Smooth muscle cell (in vitro differentiated cells): ENCODE data around the gene FRMD4A. TPM values are rescaled to one million over a fixed set of nuclear protein-coding genes. Genes with fewer than 3 reads are reported as not detected.
A peak's percentile ranks its signal among the peaks of the same experiment; 100 is the strongest.

Source experiments
- DNase-seq: peaks from one replicate; lab custom pipeline; 2025; ENCODE audit not compliant: unreplicated experiment; lab: John Stamatoyannopoulos, UW
- H2AFZ ChIP-seq: fragments of 200-600 bp; sonication (generic); 2 replicates; pipeline ENCODE4 v1.6.0; 2016; ENCODE audit warnings: antibody characterized with exemption, low read depth, mild to moderate bottlenecking
- H3F3A ChIP-seq: fragments of 200-600 bp; sonication (generic); 2 replicates; pipeline ENCODE4 v1.6.0; 2017; ENCODE audit warnings: antibody characterized with exemption, low read depth
- H3K27ac ChIP-seq: fragments of 200-600 bp; sonication (generic); 2 replicates; pipeline ENCODE4 v1.5.1; 2016; ENCODE audit warnings: low read depth, mild to moderate bottlenecking
- H3K27me3 ChIP-seq: fragments of 200-600 bp; sonication (generic); 2 replicates; pipeline ENCODE4 v1.6.1; 2016; ENCODE audit warnings: low read depth, mild to moderate bottlenecking
- H3K36me3 ChIP-seq: fragments of 200-600 bp; sonication (generic); 2 replicates; pipeline ENCODE4 v1.5.1; 2016; ENCODE audit warnings: low read depth
- H3K4me1 ChIP-seq: fragments of 200-600 bp; sonication (generic); 2 replicates; pipeline ENCODE4 v1.5.1; 2016; ENCODE audit warnings: low read depth
- H3K4me2 ChIP-seq: fragments of 200-600 bp; sonication (generic); 2 replicates; pipeline ENCODE4 v1.6.0; 2016; ENCODE audit warnings: mild to moderate bottlenecking
- H3K4me3 ChIP-seq: fragments of 200-600 bp; sonication (generic); 2 replicates; pipeline ENCODE4 v1.5.1; 2016; ENCODE audit warnings: mild to moderate bottlenecking
- H3K79me2 ChIP-seq: fragments of 200-600 bp; sonication (generic); 2 replicates; pipeline ENCODE4 v1.6.0; 2016; ENCODE audit warnings: low read depth, mild to moderate bottlenecking
- H3K9ac ChIP-seq: fragments of 200-600 bp; sonication (generic); 2 replicates; pipeline ENCODE4 v1.6.0; 2016; ENCODE audit warnings: low read depth
- H3K9me3 ChIP-seq: fragments of 200-600 bp; sonication (generic); replicated peaks from 2 replicates; pipeline ENCODE4 v1.5.1; 2016; ENCODE audit warnings: low read depth
- H4K20me1 ChIP-seq: fragments of 200-600 bp; sonication (generic); 2 replicates; pipeline ENCODE4 v1.6.0; 2016; ENCODE audit warnings: low read depth
- CTCF ChIP-seq: fragments of 200-600 bp; sonication (generic); IDR thresholded peaks from 2 replicates; pipeline ENCODE4 v1.5.1; 2017; ENCODE audit warnings: borderline replicate concordance, mild to moderate bottlenecking, antibody characterized with exemption; ENCODE audit not compliant: insufficient read depth, poor library complexity, severe bottlenecking
- WGBS: methylation state at CpG from one replicate; pipeline ENCODE4 v1.1.7; 2016; ENCODE audit warnings: low lambda C conversion rate; 5-methylcytosine and 5-hydroxymethylcytosine counted together
- polyA plus RNA-seq: library from polyadenylated mRNA; unstranded; fragments of >200 nt; fragmentation: Nextera tagmentation; extraction: Ambion mirVana; gene quantifications from 2 replicates; pipeline ENCODE4 v1.2.1, GENCODE V29; 2016
- total RNA-seq: library from RNA; depleted of rRNA; stranded (reverse); fragments of >200 nt; gene quantifications from 2 replicates; pipeline ENCODE4 v1.2.3, GENCODE V29; 2014

FRMD4A gene
- total and polyA plus RNA-seq, 2 experiments from 2014 or later = 3.0 to 5.4 TPM

GRCh38 chr10:14185316-14186045 lies 145.2 kb downstream of the FRMD4A start:
- DNase-seq = no peak
- Histone ChIP-seq H3K9ac (peak overlapping the region; percentile 20), H3K27me3 (no peaks in the 10 kb centered on the region), H3K4me1 (peaks cover 4% of the 10 kb centered on the region), H3K79me2 (no peaks in the 10 kb centered on the region), H3K27ac (no peak overlapping the region), H3K4me3 (no peak overlapping the region), H3K4me2 (no peak overlapping the region), H3K36me3 (no peaks in the 10 kb centered on the region), H4K20me1 (no peaks in the 10 kb centered on the region), H3K9me3 (no peaks in the 10 kb centered on the region), H2AFZ (no peak overlapping the region), H3F3A (no peaks in the 10 kb centered on the region)
- no peak for TF ChIP-seq CTCF
- 34% methylated on average over 7 of the region's 7 CpGs for WGBS

GRCh38 chr10:14184841-14185315 lies 145.8 kb downstream of the FRMD4A start:
- Histone ChIP-seq H3K36me3 (no peaks in the 10 kb centered on the region), H2AFZ (no peak overlapping the region), H3F3A (no peaks in the 10 kb centered on the region), H3K27me3 (no peaks in the 10 kb centered on the region), H3K27ac (no peak overlapping the region), H3K9ac (peak overlapping the region; percentile 20), H3K4me3 (no peak overlapping the region), H3K9me3 (no peaks in the 10 kb centered on the region), H4K20me1 (no peaks in the 10 kb centered on the region), H3K4me2 (no peak overlapping the region), H3K79me2 (no peaks in the 10 kb centered on the region), H3K4me1 (peaks cover 4% of the 10 kb centered on the region)
- DNase-seq = no peak
- 71% methylated on average over 11 of the region's 11 CpGs for WGBS
- no peak for TF ChIP-seq CTCF

GRCh38 chr10:14182781-14183180 lies 147.9 kb downstream of the FRMD4A start:
- Histone ChIP-seq H3K9me3 (no peaks in the 10 kb centered on the region), H4K20me1 (no peaks in the 10 kb centered on the region), H2AFZ (no peak overlapping the region), H3K9ac (no peak overlapping the region), H3K4me1 (peaks cover 4% of the 10 kb centered on the region), H3K4me3 (no peak overlapping the region), H3K36me3 (no peaks in the 10 kb centered on the region), H3K79me2 (no peaks in the 10 kb centered on the region), H3K27me3 (peaks cover 10% of the 10 kb centered on the region), H3F3A (no peaks in the 10 kb centered on the region), H3K27ac (no peak overlapping the region), H3K4me2 (no peak overlapping the region)
- DNase-seq = no peak
- WGBS = 85% methylated on average over 4 of the region's 4 CpGs
- no peak for TF ChIP-seq CTCF

- Histone ChIP-seq H3K9me3 (no peaks in the 10 kb centered on the region), H3K9ac (no peak overlapping the region), H3F3A (no peaks in the 10 kb centered on the region), H3K79me2 (no peaks in the 10 kb centered on the region), H3K36me3 (no peaks in the 10 kb centered on the region), H4K20me1 (no peaks in the 10 kb centered on the region), H3K4me3 (no peak overlapping the region), H3K4me1 (peaks cover 4% of the 10 kb centered on the region), H3K27ac (no peak overlapping the region), H3K27me3 (peaks cover 15% of the 10 kb centered on the region), H2AFZ (no peak overlapping the region), H3K4me2 (no peak overlapping the region)
- DNase-seq = no peak
- 96% methylated on average over 3 of the region's 3 CpGs for WGBS
- TF ChIP-seq CTCF = no peak
Observed at GRCh38 chr10:14181567-14181936, 149.2 kb downstream of the FRMD4A start.
